GM18870 (cell line): ENCODE data around the gene MFSD12.

Experiments
- ATAC-seq: cut with Tn5 transposase; IDR thresholded peaks from one replicate; pipeline ENCODE4 v1.9.1; 2021; ENCODE audit warnings: moderate library complexity; ENCODE audit not compliant: unreplicated experiment

MFSD12 gene

GRCh38 chr19:3526507-3527237 is 30.7 kb downstream of the MFSD12 start:
- ATAC-seq: no peak

DNA sequence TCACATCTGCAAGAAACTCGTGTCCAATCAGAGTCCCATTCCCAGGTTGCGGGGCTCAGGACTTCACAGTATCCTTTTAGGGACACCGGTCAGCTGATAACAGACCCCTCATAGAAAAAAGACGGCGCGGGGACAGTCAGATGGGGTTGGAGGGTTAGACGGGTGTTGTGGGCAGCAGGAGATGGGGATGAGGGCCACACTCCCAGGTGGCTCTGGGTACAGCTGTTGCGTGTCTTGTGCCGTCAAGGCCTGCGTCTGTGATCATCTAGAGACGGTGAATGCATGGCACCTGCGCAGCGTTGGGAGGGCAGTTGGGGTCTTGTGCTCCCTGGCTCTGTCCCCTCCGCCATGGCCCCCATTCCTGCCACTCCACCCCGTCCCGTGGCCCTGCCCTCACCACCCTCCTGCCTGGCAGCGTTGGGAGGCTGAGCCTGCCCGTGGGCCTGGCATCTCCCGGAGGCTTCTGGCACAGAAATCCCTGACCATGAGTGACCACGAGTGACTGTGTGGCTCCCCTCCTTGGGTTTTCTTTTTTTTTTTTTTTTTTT is 32.4 kb downstream of the MFSD12 start:
- no peak for ATAC-seq

GRCh38 chr19:3524078-3524842 is 33.1 kb downstream of the MFSD12 start:
- no peak for ATAC-seq

GRCh38 chr19:3523361-3524077 is 33.9 kb downstream of the MFSD12 start:
- no peak for ATAC-seq

DNA sequence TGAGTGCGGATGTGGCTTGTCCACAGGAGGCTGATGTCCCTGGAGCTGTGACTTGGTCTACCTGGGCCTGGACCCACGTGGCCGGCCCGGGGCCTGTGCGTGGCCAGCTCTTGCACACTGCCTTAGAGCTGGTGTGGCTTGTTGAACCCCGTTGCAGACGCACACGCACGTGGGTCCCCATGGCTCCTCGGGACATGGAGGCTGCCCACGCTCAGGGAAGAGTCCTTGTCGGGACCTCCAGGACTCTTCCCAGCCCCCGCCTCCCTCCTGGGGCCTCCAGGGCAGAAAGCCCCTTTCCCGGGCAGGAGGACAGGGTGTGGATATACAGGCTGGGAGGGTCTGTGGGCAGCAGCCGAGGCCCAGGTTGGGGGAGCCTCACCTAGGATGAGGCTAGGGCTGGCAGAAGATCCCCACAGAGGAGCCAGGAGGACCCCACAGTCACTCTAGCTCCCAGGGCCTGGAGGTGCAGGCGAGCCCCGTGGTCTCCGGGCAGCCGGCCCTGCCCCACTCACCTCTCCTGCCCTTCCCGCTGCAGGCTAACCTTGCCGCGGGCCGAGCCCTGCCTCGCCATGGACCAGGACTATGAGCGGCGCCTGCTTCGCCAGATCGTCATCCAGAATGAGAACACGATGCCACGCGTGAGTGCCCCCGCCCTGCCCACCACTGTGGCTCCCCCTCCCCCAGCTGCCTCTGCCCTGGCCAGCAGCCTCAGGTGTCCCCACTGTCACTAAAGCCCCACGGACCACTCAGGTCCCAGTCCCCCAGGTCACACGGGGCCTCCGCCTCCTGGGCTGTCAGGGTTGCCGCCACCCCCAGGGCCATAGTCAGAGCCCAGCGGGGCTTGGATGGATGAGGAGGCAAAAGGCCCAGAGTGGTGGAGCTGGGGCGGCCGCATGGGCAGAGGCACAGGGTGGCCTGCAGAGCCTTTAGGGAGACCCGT is 34.7 kb downstream of the MFSD12 start:
- ATAC-seq: no peak

DNA sequence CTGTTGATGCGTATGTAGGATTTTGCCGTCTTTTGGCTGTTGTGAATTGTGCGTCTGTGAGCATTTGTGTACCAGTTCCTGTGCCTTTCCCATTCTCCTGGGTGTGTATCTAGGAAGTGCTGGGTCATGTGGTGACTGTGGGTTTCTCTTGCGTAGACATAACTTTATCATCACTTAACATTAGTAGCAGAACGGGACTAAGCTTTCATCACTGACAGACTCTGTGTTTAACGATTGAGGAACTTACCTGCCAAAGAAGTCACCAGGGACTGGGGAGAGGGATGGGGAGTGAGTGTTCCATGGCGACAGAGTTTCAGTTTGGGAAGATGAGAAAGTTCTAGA is 36.3 kb downstream of the MFSD12 start:
- no peak for ATAC-seq

DNA sequence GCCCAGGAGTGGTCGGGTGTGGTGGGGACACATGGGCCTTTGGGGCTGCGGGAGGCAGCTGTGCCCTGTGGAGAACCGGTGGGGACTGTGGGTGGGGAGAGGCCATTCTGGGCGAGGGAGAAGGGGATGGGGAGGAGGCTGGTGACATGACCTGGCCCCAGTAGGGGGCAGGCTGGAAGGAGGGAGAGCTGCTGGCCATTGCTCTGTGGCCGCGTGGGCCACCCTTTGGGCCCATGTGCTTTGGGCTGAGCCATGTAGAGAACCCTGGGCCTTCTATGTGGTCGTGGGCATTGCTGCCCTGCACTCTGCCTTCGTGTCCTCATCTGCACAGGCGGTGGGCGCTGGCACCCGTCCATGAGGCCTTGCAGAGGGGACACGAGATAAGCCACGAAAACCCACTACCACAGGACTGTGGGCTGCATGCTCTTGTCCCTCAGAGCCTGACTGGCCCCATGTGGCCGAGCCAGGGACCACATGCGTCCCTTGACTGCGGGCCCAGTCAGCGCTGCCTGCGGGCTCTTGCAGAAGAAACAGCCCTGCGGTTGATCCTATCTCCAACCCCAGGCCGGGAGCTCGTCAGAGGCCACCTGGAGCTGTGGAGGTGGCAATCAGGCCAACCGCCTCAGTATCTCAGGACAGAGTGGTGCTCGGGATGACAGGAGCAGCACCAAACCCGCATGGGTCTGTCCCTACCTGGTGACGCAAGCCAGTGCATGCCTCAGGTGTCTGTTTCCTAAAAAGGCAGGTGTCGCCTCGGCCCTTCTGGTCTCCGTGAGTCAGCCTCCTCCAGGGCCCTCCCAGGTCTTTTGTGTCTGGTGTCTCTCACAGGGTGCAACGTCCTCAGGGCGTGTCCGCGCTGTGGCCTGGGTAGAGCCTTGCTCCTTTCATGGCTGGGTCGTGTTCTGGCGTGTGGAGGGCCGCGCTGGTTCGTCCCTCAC is 37.0 kb downstream of the MFSD12 start:
- ATAC-seq: no peak

GRCh38 chr19:3519126-3519525 is 38.3 kb downstream of the MFSD12 start:
- ATAC-seq: no peak

GRCh38 chr19:3518659-3519058 is 38.7 kb downstream of the MFSD12 start:
- ATAC-seq: no peak

DNA sequence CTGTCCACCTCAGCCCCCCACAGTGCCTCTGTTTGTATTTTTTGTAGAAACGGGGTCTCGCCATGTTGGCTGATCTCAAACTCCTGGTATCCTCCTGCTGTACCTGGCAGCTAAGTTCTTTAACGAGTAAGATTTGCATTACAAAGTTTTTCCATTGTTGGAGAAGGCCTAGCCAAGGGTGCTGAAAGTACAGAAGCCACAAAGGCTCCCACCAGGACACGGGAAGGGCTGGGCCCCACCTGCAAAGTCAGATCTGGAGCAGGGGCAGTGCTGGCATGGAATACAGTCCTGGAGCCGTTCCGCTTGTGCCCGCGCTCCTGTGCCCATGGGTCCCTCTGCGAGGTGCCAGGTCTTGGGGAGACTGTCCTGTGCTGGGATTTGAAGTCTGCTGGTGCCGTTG is 39.1 kb downstream of the MFSD12 start:
- ATAC-seq: no peak

DNA sequence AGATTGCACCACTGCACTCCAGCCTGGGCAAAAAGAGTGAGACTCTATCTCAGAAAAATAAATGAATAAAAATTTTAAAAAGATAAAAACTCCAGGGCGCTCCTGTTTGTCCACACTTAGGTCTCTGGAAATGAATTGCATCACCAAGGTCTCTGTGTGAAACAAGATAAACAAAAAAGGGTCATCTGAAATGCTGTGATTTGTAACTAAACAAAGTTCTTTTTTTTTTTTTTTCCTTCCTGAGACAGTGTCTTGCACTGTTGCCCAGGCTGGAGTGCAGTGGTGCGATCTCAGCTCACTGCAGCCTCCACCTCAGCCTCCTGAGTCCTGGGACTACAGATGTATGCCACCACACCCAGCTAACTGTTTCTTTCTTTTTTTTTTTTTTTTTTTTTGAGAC is 39.7 kb downstream of the MFSD12 start:
- no peak for ATAC-seq

DNA sequence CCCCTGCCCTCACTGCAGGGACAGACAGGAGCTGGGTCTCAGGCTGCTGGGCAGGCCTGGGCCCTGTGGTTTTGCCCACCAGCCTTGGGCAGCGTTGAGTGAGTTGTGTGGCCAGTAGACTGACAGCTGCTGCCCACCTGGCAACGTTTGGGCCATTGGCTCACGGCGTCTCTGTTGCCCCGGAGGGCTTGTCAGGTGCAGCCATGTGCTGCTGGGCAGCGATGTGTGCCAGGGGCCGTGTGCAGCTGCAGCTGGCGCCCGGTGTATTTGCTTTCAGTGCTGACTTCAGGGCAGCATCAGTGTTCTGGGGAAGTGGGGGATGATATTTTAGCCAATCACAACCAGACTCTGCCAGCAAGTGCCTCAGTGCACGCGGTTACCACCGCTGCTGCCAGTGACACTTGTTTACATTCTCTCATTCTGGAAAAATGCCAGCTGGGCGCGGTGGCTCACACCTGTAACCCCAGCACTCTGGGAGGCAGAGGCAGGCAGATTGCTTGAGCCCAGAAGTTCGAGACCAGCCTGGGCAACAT is 40.6 kb downstream of the MFSD12 start:
- ATAC-seq: no peak

DNA sequence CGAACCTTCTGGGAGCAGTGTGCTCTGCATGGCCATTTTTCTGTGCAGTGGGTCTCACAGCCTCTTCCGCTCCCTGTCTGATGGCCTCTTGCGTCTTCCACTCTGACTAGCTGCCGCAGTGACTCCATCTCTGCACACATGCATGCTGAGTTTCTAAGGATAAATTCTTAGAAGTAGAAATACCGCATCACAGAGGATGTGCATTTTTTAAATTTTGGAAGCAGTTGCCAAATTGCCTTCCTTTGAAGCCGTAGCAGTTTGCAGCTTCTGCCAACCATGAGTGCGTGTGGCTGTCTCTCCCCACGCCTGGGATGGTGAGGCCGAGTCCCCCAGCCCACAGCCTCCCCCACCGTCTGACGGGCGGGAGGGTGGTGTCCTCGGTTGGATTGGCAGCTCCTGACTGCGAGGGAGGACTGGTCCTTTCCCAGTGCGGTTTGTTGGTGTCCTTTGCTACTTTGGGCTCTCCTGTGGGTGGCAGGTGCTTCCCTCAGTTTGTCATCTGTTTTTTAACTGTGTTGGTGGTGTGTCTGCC is 41.4 kb downstream of the MFSD12 start:
- no peak for ATAC-seq

GRCh38 chr19:3514930-3515329 is 42.5 kb downstream of the MFSD12 start:
- ATAC-seq: no peak

GRCh38 chr19:3513229-3514140 is 43.9 kb downstream of the MFSD12 start:
- no peak for ATAC-seq

GRCh38 chr19:3512562-3513228 is 44.7 kb downstream of the MFSD12 start:
- no peak for ATAC-seq

DNA sequence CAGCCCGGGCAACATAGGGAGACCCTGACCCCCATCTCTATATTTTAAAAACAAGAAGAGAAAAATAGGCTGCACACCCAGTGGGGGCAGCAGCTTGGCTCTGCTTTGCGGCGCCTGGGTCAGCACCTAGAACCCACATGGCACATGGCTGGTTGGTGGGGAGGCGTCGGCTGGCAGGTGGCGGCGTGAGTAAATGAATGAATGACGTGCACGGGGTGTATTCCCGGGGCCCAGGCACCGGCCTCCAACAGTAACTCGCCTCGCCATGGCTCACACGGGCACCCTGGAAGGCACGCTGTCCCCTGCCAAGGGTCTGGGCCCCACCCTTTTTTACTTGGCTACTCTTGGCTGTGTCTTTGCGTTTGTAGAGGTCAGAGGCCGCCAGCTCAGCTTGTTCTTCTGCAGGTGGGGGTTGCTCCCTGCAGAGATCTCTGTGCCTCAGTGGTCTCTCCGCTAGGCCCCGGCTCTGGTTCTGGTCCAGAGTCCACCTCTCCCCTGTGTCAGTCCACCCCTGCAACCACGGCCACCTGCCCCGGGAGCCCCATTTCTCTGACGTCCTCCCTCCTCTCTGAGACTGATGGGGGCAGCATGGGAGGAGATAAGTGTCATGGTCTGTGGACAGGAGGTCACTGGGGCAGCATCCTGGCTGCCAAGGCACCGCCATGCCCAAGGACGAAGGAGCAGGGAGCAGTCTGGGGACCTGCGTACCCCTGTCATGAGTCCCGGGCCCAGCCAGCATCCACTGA is 45.7 kb downstream of the MFSD12 start:
- no peak for ATAC-seq
